Measurements from ENCODE around the gene CNDP1.

Gene CNDP1

GRCh38 chr18:74507927-74508326 lies 26.4 kb upstream of the CNDP1 start:
- H3K9ac ChIP-seq (ENCODE audit: low read depth, low read length): no peak overlapping the region
- H3K27me3 ChIP-seq (ENCODE audit: insufficient read depth, low read length): no peaks in the 10 kb centered on the region
- H3K4me3 ChIP-seq (ENCODE audit: low read length): no peak overlapping the region
- H3K9me3 ChIP-seq (ENCODE audit: insufficient read depth, low read depth, low read length): no peaks in the 10 kb centered on the region
- H3K36me3 ChIP-seq (ENCODE audit: insufficient read depth, low read depth, low read length): peaks cover 94% of the 10 kb centered on the region
- H3K4me1 ChIP-seq (ENCODE audit: insufficient read depth, low read length): peaks cover 4% of the 10 kb centered on the region; the same call in 1 of the 2 replicates
- H3K27ac ChIP-seq (ENCODE audit: low read length): no peak overlapping the region

- no peaks in the 10 kb centered on the region for H3K27me3 ChIP-seq (ENCODE audit: insufficient read depth, low read length)
- H3K27ac ChIP-seq (ENCODE audit: low read length): no peak overlapping the region
- no peak overlapping the region for H3K4me3 ChIP-seq (ENCODE audit: low read length)
- H3K9me3 ChIP-seq (ENCODE audit: insufficient read depth, low read depth, low read length): no peaks in the 10 kb centered on the region
- H3K36me3 ChIP-seq (ENCODE audit: insufficient read depth, low read depth, low read length): peaks cover 94% of the 10 kb centered on the region
- peaks cover 4% of the 10 kb centered on the region; the same call in 1 of the 2 replicates for H3K4me1 ChIP-seq (ENCODE audit: insufficient read depth, low read length)
- H3K9ac ChIP-seq (ENCODE audit: low read depth, low read length): no peak overlapping the region
Measured at GRCh38 chr18:74508366-74508765, 25.9 kb upstream of the CNDP1 start.

GRCh38 chr18:74508821-74509225 lies 25.5 kb upstream of the CNDP1 start:
- Histone ChIP-seq H3K27ac (ENCODE audit: low read length) (no peak overlapping the region), H3K27me3 (ENCODE audit: insufficient read depth, low read length) (no peaks in the 10 kb centered on the region), H3K4me1 (ENCODE audit: insufficient read depth, low read length) (peaks cover 4% of the 10 kb centered on the region; the same call in 1 of the 2 replicates), H3K9ac (ENCODE audit: low read depth, low read length) (no peak overlapping the region), H3K36me3 (ENCODE audit: insufficient read depth, low read depth, low read length) (peaks cover 95% of the 10 kb centered on the region), H3K4me3 (ENCODE audit: low read length) (no peak overlapping the region), H3K9me3 (ENCODE audit: insufficient read depth, low read depth, low read length) (no peaks in the 10 kb centered on the region)

GRCh38 chr18:74509856-74510769 lies 24.2 kb upstream of the CNDP1 start:
- peaks cover 4% of the 10 kb centered on the region; the same call in 1 of the 2 replicates for H3K4me1 ChIP-seq (ENCODE audit: insufficient read depth, low read length)
- H3K27me3 ChIP-seq (ENCODE audit: insufficient read depth, low read length): no peaks in the 10 kb centered on the region
- H3K36me3 ChIP-seq (ENCODE audit: insufficient read depth, low read depth, low read length): peaks cover 98% of the 10 kb centered on the region
- no peak overlapping the region for H3K27ac ChIP-seq (ENCODE audit: low read length)
- no peaks in the 10 kb centered on the region for H3K9me3 ChIP-seq (ENCODE audit: insufficient read depth, low read depth, low read length)
- no peak overlapping the region for H3K4me3 ChIP-seq (ENCODE audit: low read length)
- no peak overlapping the region for H3K9ac ChIP-seq (ENCODE audit: low read depth, low read length)

GRCh38 chr18:74510770-74511095 lies 23.6 kb upstream of the CNDP1 start:
- H3K27ac ChIP-seq (ENCODE audit: low read length): no peak overlapping the region

GRCh38 chr18:74511823-74512222 lies 22.5 kb upstream of the CNDP1 start:
- Histone ChIP-seq H3K4me3 (ENCODE audit: low read length) (no peak overlapping the region), H3K9ac (ENCODE audit: low read depth, low read length) (no peak overlapping the region), H3K27ac (ENCODE audit: low read length) (no peak overlapping the region), H3K27me3 (ENCODE audit: insufficient read depth, low read length) (no peaks in the 10 kb centered on the region), H3K4me1 (ENCODE audit: insufficient read depth, low read length) (peaks cover 2% of the 10 kb centered on the region; the same call in 1 of the 2 replicates), H3K36me3 (ENCODE audit: insufficient read depth, low read depth, low read length) (peaks cover 100% of the 10 kb centered on the region), H3K9me3 (ENCODE audit: insufficient read depth, low read depth, low read length) (no peaks in the 10 kb centered on the region)

More at GRCh38 chr18:74510770-74511095, 23.6 kb upstream of the CNDP1 start:
- no peak overlapping the region for H3K9ac ChIP-seq (ENCODE audit: low read depth, low read length)
- H3K9me3 ChIP-seq (ENCODE audit: insufficient read depth, low read depth, low read length): no peaks in the 10 kb centered on the region
- no peak overlapping the region for H3K4me3 ChIP-seq (ENCODE audit: low read length)
- peaks cover 98% of the 10 kb centered on the region for H3K36me3 ChIP-seq (ENCODE audit: insufficient read depth, low read depth, low read length)
- peaks cover 4% of the 10 kb centered on the region; the same call in 1 of the 2 replicates for H3K4me1 ChIP-seq (ENCODE audit: insufficient read depth, low read length)
- no peaks in the 10 kb centered on the region for H3K27me3 ChIP-seq (ENCODE audit: insufficient read depth, low read length)

GRCh38 chr18:74512321-74513053 lies 21.8 kb upstream of the CNDP1 start:
- no peak overlapping the region for H3K9ac ChIP-seq (ENCODE audit: low read depth, low read length)
- no peak overlapping the region for H3K27ac ChIP-seq (ENCODE audit: low read length)
- H3K4me1 ChIP-seq (ENCODE audit: insufficient read depth, low read length): no peaks in the 10 kb centered on the region
- H3K36me3 ChIP-seq (ENCODE audit: insufficient read depth, low read depth, low read length): peaks cover 100% of the 10 kb centered on the region
- H3K9me3 ChIP-seq (ENCODE audit: insufficient read depth, low read depth, low read length): no peaks in the 10 kb centered on the region
- no peak overlapping the region for H3K4me3 ChIP-seq (ENCODE audit: low read length)
- H3K27me3 ChIP-seq (ENCODE audit: insufficient read depth, low read length): no peaks in the 10 kb centered on the region

GRCh38 chr18:74513149-74513882 lies 21.0 kb upstream of the CNDP1 start:
- Histone ChIP-seq H3K4me1 (ENCODE audit: insufficient read depth, low read length) (no peaks in the 10 kb centered on the region), H3K4me3 (ENCODE audit: low read length) (no peak overlapping the region), H3K27me3 (ENCODE audit: insufficient read depth, low read length) (no peaks in the 10 kb centered on the region), H3K9me3 (ENCODE audit: insufficient read depth, low read depth, low read length) (no peaks in the 10 kb centered on the region), H3K9ac (ENCODE audit: low read depth, low read length) (no peak overlapping the region), H3K27ac (ENCODE audit: low read length) (no peak overlapping the region), H3K36me3 (ENCODE audit: insufficient read depth, low read depth, low read length) (peaks cover 98% of the 10 kb centered on the region)

- no peak overlapping the region for H3K27ac ChIP-seq (ENCODE audit: low read length)
- H3K9me3 ChIP-seq (ENCODE audit: insufficient read depth, low read depth, low read length): no peaks in the 10 kb centered on the region
- no peak overlapping the region for H3K9ac ChIP-seq (ENCODE audit: low read depth, low read length)
- no peak overlapping the region for H3K4me3 ChIP-seq (ENCODE audit: low read length)
- H3K27me3 ChIP-seq (ENCODE audit: insufficient read depth, low read length): no peaks in the 10 kb centered on the region
- peaks cover 98% of the 10 kb centered on the region for H3K36me3 ChIP-seq (ENCODE audit: insufficient read depth, low read depth, low read length)
- H3K4me1 ChIP-seq (ENCODE audit: insufficient read depth, low read length): no peaks in the 10 kb centered on the region
Measured at GRCh38 chr18:74513883-74514205, 20.5 kb upstream of the CNDP1 start.

GRCh38 chr18:74514860-74515495 lies 19.3 kb upstream of the CNDP1 start:
- H3K4me3 ChIP-seq (ENCODE audit: low read length): no peak overlapping the region
- H3K27ac ChIP-seq (ENCODE audit: low read length): no peak overlapping the region
- H3K9ac ChIP-seq (ENCODE audit: low read depth, low read length): no peak overlapping the region
- H3K9me3 ChIP-seq (ENCODE audit: insufficient read depth, low read depth, low read length): no peaks in the 10 kb centered on the region
- H3K4me1 ChIP-seq (ENCODE audit: insufficient read depth, low read length): no peaks in the 10 kb centered on the region
- peaks cover 98% of the 10 kb centered on the region for H3K36me3 ChIP-seq (ENCODE audit: insufficient read depth, low read depth, low read length)
- no peaks in the 10 kb centered on the region for H3K27me3 ChIP-seq (ENCODE audit: insufficient read depth, low read length)

- no peak overlapping the region for H3K4me3 ChIP-seq (ENCODE audit: low read length)
- no peaks in the 10 kb centered on the region for H3K4me1 ChIP-seq (ENCODE audit: insufficient read depth, low read length)
- peaks cover 98% of the 10 kb centered on the region for H3K36me3 ChIP-seq (ENCODE audit: insufficient read depth, low read depth, low read length)
- no peaks in the 10 kb centered on the region for H3K27me3 ChIP-seq (ENCODE audit: insufficient read depth, low read length)
- H3K9ac ChIP-seq (ENCODE audit: low read depth, low read length): no peak overlapping the region
- 0 out of 2 replicates have a peak, but pooled peaks cover under 1% of the 10 kb centered on the region for H3K9me3 ChIP-seq (ENCODE audit: insufficient read depth, low read depth, low read length)
- no peak overlapping the region for H3K27ac ChIP-seq (ENCODE audit: low read length)
Measured at GRCh38 chr18:74515620-74516231, 18.6 kb upstream of the CNDP1 start.
